HFF-Myc (cell line): ENCODE measurements around the gene SEPTIN5.
A peak's percentile ranks its signal among the peaks of the same experiment; 100 is the strongest.
"Not testable (repeated sequence)": the region's sequence is repeated elsewhere in the genome, so short reads cannot be mapped to it uniquely, and the experiment has no call there.

Experiments used
- DNase-seq: peaks from one replicate; pipeline ENCODE4 v3.0.0-alpha.2; 2011; ENCODE audit warnings: low read depth; ENCODE audit errors: extremely low read depth
- H3K4me3 ChIP-seq: replicated peaks from 2 replicates; pipeline ENCODE4 v1.5.1; 2011; ENCODE audit warnings: low read depth, mild to moderate bottlenecking, control low read depth, low read length
- TF ChIP-seq, protein P1 (sequence below): IDR thresholded peaks from 2 replicates; pipeline ENCODE4 v1.5.1; 2012; ENCODE audit warnings: mild to moderate bottlenecking, low read depth, low read length, control low read depth; ENCODE audit errors: missing control alignments

The SEPTIN5 gene

DNA sequence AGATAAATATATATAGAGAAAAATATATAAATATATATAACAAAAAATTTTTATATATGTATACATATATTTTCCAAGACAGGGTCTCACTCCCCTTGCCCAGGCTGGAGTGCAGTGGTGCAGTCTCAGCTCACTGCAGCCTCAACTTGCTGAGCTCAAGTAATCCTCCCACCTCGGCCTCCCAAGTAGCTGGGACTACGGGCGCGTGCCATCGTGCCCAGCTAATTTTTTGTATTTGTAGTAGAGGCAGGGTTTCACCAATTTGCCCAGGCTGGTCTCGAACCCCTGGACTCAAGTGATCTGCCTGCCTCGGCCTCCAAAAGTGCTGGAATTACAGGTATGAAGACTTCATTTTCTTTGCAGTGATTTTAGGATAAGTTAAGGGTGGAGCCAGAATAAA lies 38.9 kb upstream of the SEPTIN5 start:
- no peak for DNase-seq
- TF ChIP-seq, protein P1, sequence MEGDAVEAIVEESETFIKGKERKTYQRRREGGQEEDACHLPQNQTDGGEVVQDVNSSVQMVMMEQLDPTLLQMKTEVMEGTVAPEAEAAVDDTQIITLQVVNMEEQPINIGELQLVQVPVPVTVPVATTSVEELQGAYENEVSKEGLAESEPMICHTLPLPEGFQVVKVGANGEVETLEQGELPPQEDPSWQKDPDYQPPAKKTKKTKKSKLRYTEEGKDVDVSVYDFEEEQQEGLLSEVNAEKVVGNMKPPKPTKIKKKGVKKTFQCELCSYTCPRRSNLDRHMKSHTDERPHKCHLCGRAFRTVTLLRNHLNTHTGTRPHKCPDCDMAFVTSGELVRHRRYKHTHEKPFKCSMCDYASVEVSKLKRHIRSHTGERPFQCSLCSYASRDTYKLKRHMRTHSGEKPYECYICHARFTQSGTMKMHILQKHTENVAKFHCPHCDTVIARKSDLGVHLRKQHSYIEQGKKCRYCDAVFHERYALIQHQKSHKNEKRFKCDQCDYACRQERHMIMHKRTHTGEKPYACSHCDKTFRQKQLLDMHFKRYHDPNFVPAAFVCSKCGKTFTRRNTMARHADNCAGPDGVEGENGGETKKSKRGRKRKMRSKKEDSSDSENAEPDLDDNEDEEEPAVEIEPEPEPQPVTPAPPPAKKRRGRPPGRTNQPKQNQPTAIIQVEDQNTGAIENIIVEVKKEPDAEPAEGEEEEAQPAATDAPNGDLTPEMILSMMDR = no peak
- no peak overlapping the region for H3K4me3 ChIP-seq

DNA sequence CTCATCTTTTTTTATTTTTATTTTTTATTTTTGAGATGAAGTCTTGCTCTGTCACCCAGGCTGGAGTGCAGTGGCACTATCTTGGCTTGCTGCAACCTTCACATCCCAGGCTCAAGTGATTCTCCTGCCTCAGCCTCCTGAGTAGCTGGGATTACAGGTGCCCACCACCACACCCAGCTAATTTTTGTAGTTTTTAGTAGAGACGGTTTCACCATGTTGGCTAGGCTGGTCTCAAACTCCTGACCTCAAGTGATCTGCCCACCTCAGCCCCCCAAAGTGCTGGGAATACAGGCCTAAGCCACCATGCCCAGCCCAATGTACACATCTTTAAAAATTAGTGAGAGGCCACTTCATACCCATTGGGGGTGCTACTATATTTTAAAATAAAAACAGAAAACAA lies 37.9 kb upstream of the SEPTIN5 start:
- not testable (repeated sequence) for H3K4me3 ChIP-seq, DNase-seq

DNA sequence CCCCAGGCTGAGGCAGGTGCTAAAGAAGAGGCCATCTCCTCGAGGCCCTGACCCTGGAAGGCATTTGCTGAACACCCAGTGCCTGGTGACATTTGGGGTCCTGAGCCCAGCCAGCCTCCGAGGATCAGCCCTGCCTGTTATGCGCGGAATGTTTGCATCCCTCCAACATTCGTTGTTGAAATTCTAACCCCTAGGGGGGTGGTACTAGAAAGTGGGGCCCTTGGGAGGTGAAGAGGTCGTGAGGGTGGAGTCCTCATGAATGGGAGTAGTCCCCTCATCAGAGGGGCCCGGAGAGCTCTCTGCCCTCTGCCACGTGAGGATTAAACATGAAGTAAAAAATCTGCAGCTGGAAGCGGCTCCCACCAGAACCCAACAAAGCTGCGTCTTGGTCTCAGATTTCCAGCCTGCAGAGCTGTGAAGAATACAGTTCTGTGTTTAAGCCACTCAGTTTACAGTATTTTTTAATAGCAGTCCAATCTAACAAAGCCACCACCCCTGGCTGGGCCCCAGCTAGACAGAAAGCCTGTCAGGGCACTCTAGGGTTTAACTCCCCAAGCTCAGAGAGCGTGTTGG lies 35.3 kb upstream of the SEPTIN5 start:
- no peak overlapping the region for H3K4me3 ChIP-seq
- TF ChIP-seq, protein P1 = no peak
- no peak for DNase-seq

DNA sequence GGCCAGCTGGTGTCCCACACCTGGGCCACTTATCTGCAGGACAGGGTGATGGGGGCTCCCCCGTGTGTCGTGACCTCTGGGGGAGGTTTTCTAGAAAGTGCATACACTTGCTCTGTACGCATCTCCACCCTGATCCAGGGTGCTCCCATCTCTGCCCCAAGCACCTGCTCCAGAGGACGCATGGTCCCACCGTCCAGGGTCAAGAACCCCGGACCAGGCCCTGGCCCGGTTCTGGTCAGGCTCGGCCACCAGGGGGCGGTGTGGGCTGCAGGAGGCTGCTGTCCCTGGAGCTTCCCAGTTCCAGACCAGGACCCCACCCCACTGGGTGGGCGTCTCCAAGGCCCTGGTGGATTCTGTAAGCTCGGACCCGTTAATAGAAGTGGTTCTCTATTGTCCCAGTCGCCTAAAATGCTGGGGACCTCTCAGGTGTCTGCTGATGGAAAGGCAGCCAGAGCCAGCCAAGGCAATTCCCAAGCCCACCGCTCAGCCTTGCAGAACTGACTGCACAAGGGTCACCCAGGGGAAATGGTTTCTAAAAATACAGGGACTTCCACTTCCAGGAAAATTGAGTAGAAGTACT lies 34.7 kb upstream of the SEPTIN5 start:
- no peak for DNase-seq
- H3K4me3 ChIP-seq = no peak overlapping the region
- TF ChIP-seq, protein P1 = peak; percentile 86

DNA sequence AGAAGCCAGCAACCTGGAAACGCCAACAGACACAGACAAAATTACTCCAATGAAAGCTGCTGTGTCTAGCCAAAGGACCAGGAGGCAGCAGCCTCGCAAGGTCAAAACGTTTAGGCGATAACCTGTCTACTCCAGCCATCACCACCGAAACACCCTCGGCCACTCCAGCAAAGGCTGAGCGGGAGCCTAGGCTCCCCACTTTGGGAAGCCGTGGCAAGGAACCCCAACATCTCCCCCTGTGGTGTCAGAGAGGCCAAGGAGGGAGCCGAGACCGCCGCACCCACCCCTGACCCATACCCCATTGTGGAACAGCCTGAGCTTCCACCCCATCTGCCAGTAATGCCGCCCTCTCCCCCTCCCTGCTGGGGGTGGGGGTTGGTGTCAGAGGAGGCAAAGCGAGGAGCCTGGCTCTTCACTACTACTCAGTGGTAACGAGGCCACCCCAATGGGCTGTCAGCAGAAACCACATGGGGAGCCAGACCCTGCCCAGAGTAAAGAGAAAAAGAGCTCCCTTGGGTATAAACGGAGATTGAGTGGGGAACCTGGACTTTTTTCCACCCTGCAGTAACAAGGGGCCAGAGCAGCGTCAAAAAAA lies 33.9 kb upstream of the SEPTIN5 start:
- H3K4me3 ChIP-seq = no peak overlapping the region
- no peak for DNase-seq
- TF ChIP-seq, protein P1 = no peak

DNA sequence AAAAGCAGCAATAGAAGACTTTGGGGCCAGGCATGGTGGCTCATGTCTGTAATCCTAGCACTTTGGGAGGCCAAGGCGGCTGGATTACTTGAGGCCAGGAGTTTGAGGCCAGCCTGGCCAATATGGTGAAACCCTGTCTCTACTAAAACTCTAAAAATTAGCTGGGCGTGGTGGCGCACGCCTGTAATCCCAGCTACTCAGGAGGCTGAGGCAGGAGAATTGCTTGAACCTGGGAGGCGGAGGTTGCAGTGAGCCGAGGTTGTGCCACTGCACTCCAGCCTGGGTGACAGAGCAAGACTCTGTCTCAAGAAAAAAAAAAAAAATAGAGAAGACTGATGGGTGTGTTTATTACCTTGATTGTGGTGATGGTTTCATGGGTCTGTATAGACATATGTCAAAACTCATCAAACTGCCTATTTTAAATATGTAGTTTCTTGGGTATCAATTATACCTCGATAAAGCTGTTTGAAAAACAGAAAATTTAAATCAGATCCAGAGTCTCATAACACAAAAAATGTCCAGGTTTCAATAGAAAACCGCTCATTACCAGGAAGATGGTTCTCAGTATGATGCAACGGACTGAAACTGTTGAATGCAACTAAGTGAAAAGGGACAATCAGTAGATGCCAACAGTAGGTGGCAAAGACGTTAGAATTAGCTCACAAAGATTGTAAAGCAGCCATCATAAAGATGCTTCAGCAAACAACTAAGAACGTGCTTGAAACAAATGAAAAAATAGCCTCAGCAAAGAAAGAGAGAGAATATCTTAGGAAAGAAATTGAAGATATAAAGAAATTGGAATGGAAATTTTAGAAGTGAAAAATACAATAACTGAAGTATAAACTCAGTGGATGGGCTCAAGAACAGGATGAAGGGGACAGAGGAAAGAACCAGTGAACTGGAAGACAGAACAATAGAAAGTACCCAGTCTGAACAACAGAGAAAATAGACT lies 33.1 kb upstream of the SEPTIN5 start:
- no peak for DNase-seq
- TF ChIP-seq, protein P1 = no peak
- H3K4me3 ChIP-seq = no peak overlapping the region

DNA sequence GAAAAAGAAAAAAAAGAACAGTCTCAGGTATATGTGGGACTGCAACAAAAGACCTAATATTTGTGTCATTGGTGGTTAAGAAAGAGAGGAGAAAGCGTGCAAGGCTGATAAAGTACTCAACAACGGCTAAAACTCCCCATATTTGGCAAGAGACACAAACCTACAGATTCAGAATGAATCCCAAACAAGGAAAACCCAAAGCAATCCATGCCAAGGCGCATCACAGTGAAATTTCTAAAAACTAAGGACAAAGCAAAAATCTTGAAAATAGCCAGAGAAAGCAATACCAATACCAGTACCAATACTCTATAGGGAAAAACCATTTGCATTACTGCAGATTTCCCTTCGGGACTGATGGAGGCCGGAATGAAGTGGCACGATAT lies 32.4 kb upstream of the SEPTIN5 start:
- no peak for DNase-seq
- no peak overlapping the region for H3K4me3 ChIP-seq
- TF ChIP-seq, protein P1 = no peak
